Lower leg skin (tissue), 3 donors: ENCODE results near the gene FAM118B.

Experiments used
- POLR2A ChIP-seq, 2 donors: fragments of 450-650 bp; IDR thresholded peaks; one replicate each; pipeline ENCODE4 v1.6.1; 2016 to 2017; ENCODE audit warnings: antibody characterized with exemption in 2 of 2, mild to moderate bottlenecking in 1 of 2, moderate library complexity in 1 of 2
- TF ChIP-seq, protein P1 (sequence below), 3 donors: fragments of 450-650 bp; IDR thresholded peaks; one replicate each; pipeline ENCODE4 v1.5.1; 2016; ENCODE audit warnings: antibody characterized with exemption in 3 of 3, mild to moderate bottlenecking in 3 of 3, moderate library complexity in 2 of 3

GRCh38 chr11:126210871-126211235 lies 729 bp upstream of the FAM118B start:
- TF ChIP-seq, protein P1, sequence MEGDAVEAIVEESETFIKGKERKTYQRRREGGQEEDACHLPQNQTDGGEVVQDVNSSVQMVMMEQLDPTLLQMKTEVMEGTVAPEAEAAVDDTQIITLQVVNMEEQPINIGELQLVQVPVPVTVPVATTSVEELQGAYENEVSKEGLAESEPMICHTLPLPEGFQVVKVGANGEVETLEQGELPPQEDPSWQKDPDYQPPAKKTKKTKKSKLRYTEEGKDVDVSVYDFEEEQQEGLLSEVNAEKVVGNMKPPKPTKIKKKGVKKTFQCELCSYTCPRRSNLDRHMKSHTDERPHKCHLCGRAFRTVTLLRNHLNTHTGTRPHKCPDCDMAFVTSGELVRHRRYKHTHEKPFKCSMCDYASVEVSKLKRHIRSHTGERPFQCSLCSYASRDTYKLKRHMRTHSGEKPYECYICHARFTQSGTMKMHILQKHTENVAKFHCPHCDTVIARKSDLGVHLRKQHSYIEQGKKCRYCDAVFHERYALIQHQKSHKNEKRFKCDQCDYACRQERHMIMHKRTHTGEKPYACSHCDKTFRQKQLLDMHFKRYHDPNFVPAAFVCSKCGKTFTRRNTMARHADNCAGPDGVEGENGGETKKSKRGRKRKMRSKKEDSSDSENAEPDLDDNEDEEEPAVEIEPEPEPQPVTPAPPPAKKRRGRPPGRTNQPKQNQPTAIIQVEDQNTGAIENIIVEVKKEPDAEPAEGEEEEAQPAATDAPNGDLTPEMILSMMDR (IDR thresholded peaks at IDR 0.05) = no peak
- no peak for TF ChIP-seq POLR2A (IDR thresholded peaks at IDR 0.05)
